Measurements from ENCODE around the gene COX8A. TPM values are rescaled to one million over a fixed set of nuclear protein-coding genes. Genes with fewer than 3 reads are reported as not detected.

COX8A gene
- total and polyA plus RNA-seq, 2 of the 13 experiments (the other 11 are each of a cell fraction or from before 2014, with no cell fraction given): 202 to 406 TPM

DNA sequence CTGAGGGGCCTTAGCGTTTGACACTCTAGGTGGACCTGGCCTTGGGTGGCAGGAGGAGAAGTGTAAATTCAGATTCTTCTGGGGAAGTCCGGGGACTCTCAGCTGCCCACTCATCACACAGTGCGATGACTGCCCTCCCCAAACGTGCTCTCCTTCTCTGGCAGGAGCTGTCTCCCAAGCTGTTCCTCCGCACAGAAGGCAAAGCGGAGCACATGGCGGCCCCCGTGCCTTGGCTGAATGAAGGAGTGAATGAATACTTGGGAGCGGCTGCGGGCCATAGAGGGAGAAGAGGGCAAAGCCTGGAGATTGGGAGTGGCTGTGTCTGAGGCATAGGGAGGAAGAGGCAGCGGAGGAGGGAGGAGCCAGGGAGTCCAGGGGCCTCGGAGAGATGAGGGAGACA, 42.5 kb upstream of the COX8A start:
- BruUV-seq (replicated peaks): no TSS peak
- POLR2A ChIA-PET: interaction anchor here (1.9 kb wide), 1 partner anchor 12 kb away, joined by 5 read pairs; no protein-coding TSS in a partner anchor
- H3K4me3 ChIP-seq (replicated peaks in 1 of 3; ENCODE audit: insufficient read depth in 1 of 3, low read depth in 2 of 3, low read length in 3 of 3): no peak overlapping the region
- no peak overlapping the region for H3K9ac ChIP-seq (ENCODE audit: insufficient read depth, low read depth, low read length)
- intact Hi-C loops (cut with micrococcal nuclease; ENCODE audit: unreplicated experiment) (no loop called here), in situ Hi-C loops (cut with HindIII; ENCODE audit: extremely low pct_ligation_motif_present, low pct_unique_long_range_greater_than_20kb) (no loop called here)
- H3K27ac ChIP-seq (ENCODE audit: extremely low read length, insufficient read depth, low read length): no peak overlapping the region
- no peaks in the 10 kb centered on the region for H3K36me3 ChIP-seq (replicated peaks in 1 of 2; ENCODE audit: control insufficient read depth in 1 of 2, insufficient read depth in 2 of 2, low read length in 2 of 2)
- FAIRE-seq (no peak), DNase-seq (ENCODE audit: low spot score) (no peak), ATAC-seq (no peak)
- 66% methylated on average over 9 of the region's 12 CpGs for WGBS (ENCODE audit: low lambda C conversion rate)
- H3K4me2 ChIP-seq (ENCODE audit: low read depth, low read length): no peak overlapping the region
- CTCF ChIA-PET (ENCODE audit: low intra/inter-chr PET ratio, low total read pairs): no interaction called here
- no peak overlapping the region for H2AFZ ChIP-seq (ENCODE audit: low read length)
- H4K20me1 ChIP-seq (ENCODE audit: insufficient read depth, low read length): no peaks in the 10 kb centered on the region
- H3K4me1 ChIP-seq (ENCODE audit: insufficient read depth, low read length): peaks cover 25% of the 10 kb centered on the region; the same call in 1 of the 2 replicates
- no peaks in the 10 kb centered on the region for H3K9me3 ChIP-seq (ENCODE audit: low read length)
- H3K79me2 ChIP-seq (ENCODE audit: insufficient read depth, low read length): no peaks in the 10 kb centered on the region
- H3K27me3 ChIP-seq (ENCODE audit: control insufficient read depth in 1 of 2, insufficient read depth in 2 of 2, low read length in 2 of 2): no peaks in the 10 kb centered on the region
- TF ChIP-seq TARDBP (CRISPR knock-in tag; IDR thresholded peaks at IDR 0.05): no peak
- no peak for TF ChIP-seq ZNF160 (CRISPR knock-in tag; IDR thresholded peaks at IDR 0.05)
- TF ChIP-seq ATM (IDR thresholded peaks at IDR 0.05; ENCODE audit: borderline replicate concordance): no peak
- TF ChIP-seq HNF4G (IDR thresholded peaks at IDR 0.05; ENCODE audit: borderline replicate concordance, low read depth, low read length): no peak
- no peak for TF ChIP-seq HNF4G (CRISPR knock-in tag; IDR thresholded peaks at IDR 0.05; ENCODE audit: borderline replicate concordance, low read depth)
- no peak for TF ChIP-seq ZSCAN22 (CRISPR knock-in tag; IDR thresholded peaks at IDR 0.05)
- TF ChIP-seq AGO1 (IDR thresholded peaks at IDR 0.05; ENCODE audit: low read depth, low read length, poor library complexity, severe bottlenecking): no peak
- no peak for TF ChIP-seq FOXA1 (IDR thresholded peaks at IDR 0.05)
- TF ChIP-seq FOXA1 (CRISPR knock-in tag; IDR thresholded peaks at IDR 0.05): no peak
- TF ChIP-seq, protein P1, sequence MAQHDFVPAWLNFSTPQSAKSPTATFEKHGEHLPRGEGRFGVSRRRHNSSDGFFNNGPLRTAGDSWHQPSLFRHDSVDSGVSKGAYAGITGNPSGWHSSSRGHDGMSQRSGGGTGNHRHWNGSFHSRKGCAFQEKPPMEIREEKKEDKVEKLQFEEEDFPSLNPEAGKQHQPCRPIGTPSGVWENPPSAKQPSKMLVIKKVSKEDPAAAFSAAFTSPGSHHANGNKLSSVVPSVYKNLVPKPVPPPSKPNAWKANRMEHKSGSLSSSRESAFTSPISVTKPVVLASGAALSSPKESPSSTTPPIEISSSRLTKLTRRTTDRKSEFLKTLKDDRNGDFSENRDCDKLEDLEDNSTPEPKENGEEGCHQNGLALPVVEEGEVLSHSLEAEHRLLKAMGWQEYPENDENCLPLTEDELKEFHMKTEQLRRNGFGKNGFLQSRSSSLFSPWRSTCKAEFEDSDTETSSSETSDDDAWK (CRISPR knock-in tag; IDR thresholded peaks at IDR 0.05): no peak
- no peak for TF ChIP-seq XRCC5 (optimal IDR thresholded peaks at IDR 0.05; ENCODE audit: low read length)
- no peak for TF ChIP-seq PLRG1 (conservative IDR thresholded peaks at IDR 0.05)
- TF ChIP-seq, protein P2, sequence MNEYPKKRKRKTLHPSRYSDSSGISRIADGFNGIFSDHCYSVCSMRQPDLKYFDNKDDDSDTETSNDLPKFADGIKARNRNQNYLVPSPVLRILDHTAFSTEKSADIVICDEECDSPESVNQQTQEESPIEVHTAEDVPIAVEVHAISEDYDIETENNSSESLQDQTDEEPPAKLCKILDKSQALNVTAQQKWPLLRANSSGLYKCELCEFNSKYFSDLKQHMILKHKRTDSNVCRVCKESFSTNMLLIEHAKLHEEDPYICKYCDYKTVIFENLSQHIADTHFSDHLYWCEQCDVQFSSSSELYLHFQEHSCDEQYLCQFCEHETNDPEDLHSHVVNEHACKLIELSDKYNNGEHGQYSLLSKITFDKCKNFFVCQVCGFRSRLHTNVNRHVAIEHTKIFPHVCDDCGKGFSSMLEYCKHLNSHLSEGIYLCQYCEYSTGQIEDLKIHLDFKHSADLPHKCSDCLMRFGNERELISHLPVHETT (CRISPR knock-in tag; conservative IDR thresholded peaks at IDR 0.05): no peak
- TF ChIP-seq, protein P3, sequence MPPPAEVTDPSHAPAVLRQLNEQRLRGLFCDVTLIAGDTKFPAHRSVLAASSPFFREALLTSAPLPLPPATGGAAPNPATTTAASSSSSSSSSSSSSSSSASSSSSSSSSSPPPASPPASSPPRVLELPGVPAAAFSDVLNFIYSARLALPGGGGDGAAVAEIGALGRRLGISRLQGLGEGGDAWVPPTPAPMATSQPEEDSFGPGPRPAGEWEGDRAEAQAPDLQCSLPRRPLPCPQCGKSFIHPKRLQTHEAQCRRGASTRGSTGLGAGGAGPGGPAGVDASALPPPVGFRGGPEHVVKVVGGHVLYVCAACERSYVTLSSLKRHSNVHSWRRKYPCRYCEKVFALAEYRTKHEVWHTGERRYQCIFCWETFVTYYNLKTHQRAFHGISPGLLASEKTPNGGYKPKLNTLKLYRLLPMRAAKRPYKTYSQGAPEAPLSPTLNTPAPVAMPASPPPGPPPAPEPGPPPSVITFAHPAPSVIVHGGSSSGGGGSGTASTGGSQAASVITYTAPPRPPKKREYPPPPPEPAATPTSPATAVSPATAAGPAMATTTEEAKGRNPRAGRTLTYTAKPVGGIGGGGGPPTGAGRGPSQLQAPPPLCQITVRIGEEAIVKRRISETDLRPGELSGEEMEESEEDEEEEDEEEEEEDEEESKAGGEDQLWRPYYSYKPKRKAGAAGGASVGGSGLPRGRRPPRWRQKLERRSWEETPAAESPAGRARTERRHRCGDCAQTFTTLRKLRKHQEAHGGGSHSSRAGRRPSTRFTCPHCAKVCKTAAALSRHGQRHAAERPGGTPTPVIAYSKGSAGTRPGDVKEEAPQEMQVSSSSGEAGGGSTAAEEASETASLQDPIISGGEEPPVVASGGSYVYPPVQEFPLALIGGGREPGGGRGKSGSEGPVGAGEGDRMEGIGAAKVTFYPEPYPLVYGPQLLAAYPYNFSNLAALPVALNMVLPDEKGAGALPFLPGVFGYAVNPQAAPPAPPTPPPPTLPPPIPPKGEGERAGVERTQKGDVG (CRISPR knock-in tag; IDR thresholded peaks at IDR 0.05; ENCODE audit: borderline replicate concordance): no peak
- TF ChIP-seq, protein P4, sequence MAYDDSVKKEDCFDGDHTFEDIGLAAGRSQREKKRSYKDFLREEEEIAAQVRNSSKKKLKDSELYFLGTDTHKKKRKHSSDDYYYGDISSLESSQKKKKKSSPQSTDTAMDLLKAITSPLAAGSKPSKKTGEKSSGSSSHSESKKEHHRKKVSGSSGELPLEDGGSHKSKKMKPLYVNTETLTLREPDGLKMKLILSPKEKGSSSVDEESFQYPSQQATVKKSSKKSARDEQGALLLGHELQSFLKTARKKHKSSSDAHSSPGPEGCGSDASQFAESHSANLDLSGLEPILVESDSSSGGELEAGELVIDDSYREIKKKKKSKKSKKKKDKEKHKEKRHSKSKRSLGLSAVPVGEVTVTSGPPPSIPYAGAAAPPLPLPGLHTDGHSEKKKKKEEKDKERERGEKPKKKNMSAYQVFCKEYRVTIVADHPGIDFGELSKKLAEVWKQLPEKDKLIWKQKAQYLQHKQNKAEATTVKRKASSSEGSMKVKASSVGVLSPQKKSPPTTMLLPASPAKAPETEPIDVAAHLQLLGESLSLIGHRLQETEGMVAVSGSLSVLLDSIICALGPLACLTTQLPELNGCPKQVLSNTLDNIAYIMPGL (CRISPR knock-in tag; IDR thresholded peaks at IDR 0.05; ENCODE audit: borderline replicate concordance in 1 of 2, low read depth in 1 of 2): no peak
- no peak for TF ChIP-seq FOXO1 (CRISPR knock-in tag; IDR thresholded peaks at IDR 0.05)

Data from HepG2 (cell line).